ENCODE measurements around the gene NFKBIE.

The NFKBIE gene

GRCh38 chr6:44301106-44301505 is 35.8 kb upstream of the NFKBIE start:
- no peak for ATAC-seq
- no peak for TF ChIP-seq PATZ1 (CRISPR knock-in tag; IDR thresholded peaks at IDR 0.05; ENCODE audit: borderline replicate concordance)
- no peak for TF ChIP-seq CSRNP3 (CRISPR knock-in tag; IDR thresholded peaks at IDR 0.05)
- no peak for TF ChIP-seq CSDC2 (CRISPR knock-in tag; IDR thresholded peaks at IDR 0.05)
- no peak for TF ChIP-seq TCF4 (CRISPR knock-in tag; IDR thresholded peaks at IDR 0.05; ENCODE audit: borderline replicate concordance)
- no peak for TF ChIP-seq ZFP3 (CRISPR knock-in tag; IDR thresholded peaks at IDR 0.05)
- TF ChIP-seq TOX (CRISPR knock-in tag; IDR thresholded peaks at IDR 0.05; ENCODE audit: borderline replicate concordance) = no peak
- no peak for TF ChIP-seq PPARA (CRISPR knock-in tag; IDR thresholded peaks at IDR 0.05; ENCODE audit: borderline replicate concordance)
- TF ChIP-seq ZNF565 (CRISPR knock-in tag; conservative IDR thresholded peaks at IDR 0.05; ENCODE audit: low read depth) = no peak
- TF ChIP-seq ZNF70 (CRISPR knock-in tag; IDR thresholded peaks at IDR 0.05) = no peak
- TF ChIP-seq ZC3H10 (CRISPR knock-in tag; IDR thresholded peaks at IDR 0.05) = no peak
- TF ChIP-seq RARB (CRISPR knock-in tag; IDR thresholded peaks at IDR 0.05) = no peak
- no peak for TF ChIP-seq GLIS3 (CRISPR knock-in tag; IDR thresholded peaks at IDR 0.05)
- TF ChIP-seq ZNF8 (CRISPR knock-in tag; IDR thresholded peaks at IDR 0.05) = no peak
- no peak for TF ChIP-seq ISL1 (CRISPR knock-in tag; IDR thresholded peaks at IDR 0.05)
- no peak for TF ChIP-seq ZFP30 (CRISPR knock-in tag; IDR thresholded peaks at IDR 0.05)
- no peak for TF ChIP-seq TSHZ2 (CRISPR knock-in tag; IDR thresholded peaks at IDR 0.05)
- TF ChIP-seq OSR1 (CRISPR knock-in tag; IDR thresholded peaks at IDR 0.05) = no peak
- TF ChIP-seq ARNTL (CRISPR knock-in tag; IDR thresholded peaks at IDR 0.05; ENCODE audit: borderline replicate concordance, low read depth) = no peak

- ATAC-seq = no peak
- no peak for TF ChIP-seq TOX (CRISPR knock-in tag; IDR thresholded peaks at IDR 0.05; ENCODE audit: borderline replicate concordance)
- TF ChIP-seq PPARA (CRISPR knock-in tag; IDR thresholded peaks at IDR 0.05; ENCODE audit: borderline replicate concordance) = no peak
Measured at GRCh38 chr6:44300292-44300823, 35.0 kb upstream of the NFKBIE start.

- no peak for TF ChIP-seq PATZ1 (CRISPR knock-in tag; IDR thresholded peaks at IDR 0.05; ENCODE audit: borderline replicate concordance)
- TF ChIP-seq ZFP30 (CRISPR knock-in tag; IDR thresholded peaks at IDR 0.05) = no peak
- no peak for TF ChIP-seq OSR1 (CRISPR knock-in tag; IDR thresholded peaks at IDR 0.05)
- TF ChIP-seq CREB5 (CRISPR knock-in tag; IDR thresholded peaks at IDR 0.05; ENCODE audit: low read depth) = no peak
- TF ChIP-seq TSHZ2 (CRISPR knock-in tag; IDR thresholded peaks at IDR 0.05) = no peak
- TF ChIP-seq ZNF70 (CRISPR knock-in tag; IDR thresholded peaks at IDR 0.05) = no peak
- no peak for TF ChIP-seq BACH2 (CRISPR knock-in tag; IDR thresholded peaks at IDR 0.05; ENCODE audit: borderline replicate concordance)
- no peak for TF ChIP-seq RARB (CRISPR knock-in tag; IDR thresholded peaks at IDR 0.05)
- no peak for TF ChIP-seq ESRRG (CRISPR knock-in tag; IDR thresholded peaks at IDR 0.05)
- TF ChIP-seq GLIS3 (CRISPR knock-in tag; IDR thresholded peaks at IDR 0.05) = no peak
- TF ChIP-seq SNAI2 (CRISPR knock-in tag; IDR thresholded peaks at IDR 0.05) = no peak
- no peak for TF ChIP-seq ZNF8 (CRISPR knock-in tag; IDR thresholded peaks at IDR 0.05)
- TF ChIP-seq ZFP3 (CRISPR knock-in tag; IDR thresholded peaks at IDR 0.05) = no peak
- TF ChIP-seq TOX (CRISPR knock-in tag; IDR thresholded peaks at IDR 0.05; ENCODE audit: borderline replicate concordance) = no peak
- no peak for TF ChIP-seq PPARA (CRISPR knock-in tag; IDR thresholded peaks at IDR 0.05; ENCODE audit: borderline replicate concordance)
- ATAC-seq = no peak
Measured at GRCh38 chr6:44298864-44299263, 33.5 kb upstream of the NFKBIE start.

Data from SK-N-SH treated with all-trans-retinoic acid at 6 μM for 48 hours (cell line).